ENCODE results near the gene UAP1.

- TF ChIP-seq GATA2 (IDR thresholded peaks at IDR 0.05; ENCODE audit: low read depth, low read length) = no peak
- no peak for TF ChIP-seq GATA3 (IDR thresholded peaks at IDR 0.05; ENCODE audit: low read depth, low read length)
These were observed 22.6 kb upstream of the UAP1 start for GRCh38 chr1:162538815-162539431.

Measured in SH-SY5Y (cell line).